ENCODE results near the gene NDUFAF7. TPM values are rescaled to one million over a fixed set of nuclear protein-coding genes. Genes with fewer than 3 reads are reported as not detected.
"Not testable (repeated sequence)": the region's sequence is repeated elsewhere in the genome, so short reads cannot be mapped to it uniquely, and the experiment has no call there.

NDUFAF7 gene
- total RNA-seq, 4 donors from 2014 or later = 7.5 to 16.1 (median 12.7) TPM

GRCh38 chr2:37190290-37190689 lies 41.2 kb upstream of the NDUFAF7 start:
- DNase-seq (ENCODE audit: low spot score in 2 of 2) = no peak
- TF ChIP-seq POLR2A (IDR thresholded peaks at IDR 0.05) (no peak), CTCF (IDR thresholded peaks at IDR 0.05) (no peak)
- intact Hi-C loops (cut with DNase I; ENCODE audit: low total_unique reads) = no loop called here
- 70 to 78% methylated on average over 4 of the region's 4 CpGs for WGBS, 2 donors
- no peak overlapping the region for H3K4me3 ChIP-seq (ENCODE audit: low read depth, poor library complexity, severe bottlenecking)

DNA sequence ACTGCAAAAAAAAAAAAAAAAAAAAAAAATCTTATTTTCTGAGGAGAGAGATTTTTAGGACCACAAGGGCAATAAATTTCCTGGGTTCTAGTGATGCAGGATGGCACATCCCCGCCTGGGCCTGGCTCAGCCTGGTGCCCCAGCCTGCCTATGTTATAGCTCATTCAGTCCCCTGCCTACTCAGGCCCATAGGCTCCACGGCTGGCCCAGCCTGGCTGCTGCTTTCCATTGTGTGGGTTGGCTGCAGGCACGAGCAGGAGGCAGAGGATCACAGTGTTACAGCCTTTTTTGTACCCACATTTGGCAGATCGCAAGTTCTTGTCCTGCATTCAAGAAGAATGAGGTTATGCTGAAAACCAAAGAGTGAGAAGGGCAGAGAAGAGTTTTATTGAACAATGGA lies 40.2 kb upstream of the NDUFAF7 start:
- no peak for TF ChIP-seq CTCF (IDR thresholded peaks at IDR 0.05)
- TF ChIP-seq POLR2A (IDR thresholded peaks at IDR 0.05) = no peak
- intact Hi-C loops (cut with DNase I; ENCODE audit: low total_unique reads) = no loop called here

GRCh38 chr2:37191747-37192146 lies 39.7 kb upstream of the NDUFAF7 start:
- WGBS, 2 donors = 75 to 76% methylated on average over 6 of the region's 6 CpGs
- TF ChIP-seq CTCF (IDR thresholded peaks at IDR 0.05) = no peak
- TF ChIP-seq POLR2A (IDR thresholded peaks at IDR 0.05) = no peak
- DNase-seq (ENCODE audit: low spot score in 2 of 2) = peak in 1 of 2 donors; percentile 68
- intact Hi-C loops (cut with DNase I; ENCODE audit: low total_unique reads) = no loop called here
- H3K4me3 ChIP-seq (ENCODE audit: low read depth, poor library complexity, severe bottlenecking) = no peak overlapping the region

More for the DNA sequence above, 40.2 kb upstream of the NDUFAF7 start:
- peak in 1 of 2 donors; percentile 84 for DNase-seq (ENCODE audit: low spot score in 2 of 2)
- H3K4me3 ChIP-seq (ENCODE audit: low read depth, poor library complexity, severe bottlenecking) = no peak overlapping the region
- 57% methylated on average over 4 of the region's 4 CpGs for WGBS, 2 donors

- intact Hi-C loops (cut with DNase I; ENCODE audit: low total_unique reads) = no loop called here
- 76 to 83% methylated on average over 1 of the region's 1 CpG for WGBS, 2 donors
- no peak for TF ChIP-seq POLR2A (IDR thresholded peaks at IDR 0.05)
- TF ChIP-seq CTCF (IDR thresholded peaks at IDR 0.05) = no peak
- H3K4me3 ChIP-seq (ENCODE audit: low read depth, poor library complexity, severe bottlenecking) = no peak overlapping the region
- DNase-seq (ENCODE audit: low spot score in 2 of 2) = no peak
Observed at GRCh38 chr2:37192551-37192950, 38.9 kb upstream of the NDUFAF7 start.

DNA sequence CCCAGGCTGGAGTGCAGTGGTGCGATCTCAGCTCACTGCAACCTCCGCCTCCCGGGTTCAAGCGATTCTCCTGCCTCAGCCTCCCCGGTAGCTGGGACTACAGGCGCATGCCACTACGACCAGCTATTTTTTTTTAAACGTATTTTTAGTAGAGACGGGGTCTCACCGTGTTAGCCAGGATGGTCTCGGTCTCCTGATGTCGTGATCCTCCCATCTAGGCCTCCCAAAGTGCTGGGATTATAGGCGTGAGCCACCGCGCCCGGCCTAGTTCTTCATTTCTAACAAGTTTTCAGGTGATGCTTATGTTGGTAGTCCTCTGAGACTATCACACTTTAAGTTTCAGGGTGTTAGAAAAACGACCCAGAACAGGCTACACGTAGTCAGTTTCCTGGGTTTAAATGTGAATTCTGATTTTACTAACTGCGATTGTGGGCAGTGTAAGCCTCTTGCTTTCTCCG lies 35.6 kb upstream of the NDUFAF7 start:
- DNase-seq (ENCODE audit: low spot score in 2 of 2); intact Hi-C loops (cut with DNase I; ENCODE audit: low total_unique reads): not testable (repeated sequence)
- H3K4me3 ChIP-seq (ENCODE audit: low read depth, poor library complexity, severe bottlenecking) = peak overlapping the region; percentile 67
- 83 to 84% methylated on average over 20 of the region's 20 CpGs for WGBS, 2 donors

- H3K4me3 ChIP-seq (ENCODE audit: low read depth, poor library complexity, severe bottlenecking) = peak within 1 kb of the TSS; percentile 67
- DNase-seq (ENCODE audit: low spot score in 2 of 2) = peak; percentile 79 to 97
- TF ChIP-seq CTCF (IDR thresholded peaks at IDR 0.05) (peak in 1 of 3 donors; percentile 11), POLR2A (IDR thresholded peaks at IDR 0.05) (no peak)
- intact Hi-C loops (cut with DNase I; ENCODE audit: low total_unique reads) = no loop called here
- WGBS, 2 donors = 1 to 3% methylated on average over 30 to 43 of the region's 72 CpGs
Observed at GRCh38 chr2:37196320-37197195, 34.9 kb upstream of the NDUFAF7 start, which contains the start of gene CEBPZOS. TSS of gene CEBPZOS (plus strand) at chr2:37196496. CDS start at chr2:37199705, 3,209 bp downstream.
